Measurements from ENCODE around the gene PADI3. TPM values are rescaled to one million over a fixed set of nuclear protein-coding genes. Genes with fewer than 3 reads are reported as not detected.

PADI3 gene
- polyA plus RNA-seq, 2 of the 4 experiments (the other 2 are of a cell fraction) = 0.99 to 2.4 TPM

DNA sequence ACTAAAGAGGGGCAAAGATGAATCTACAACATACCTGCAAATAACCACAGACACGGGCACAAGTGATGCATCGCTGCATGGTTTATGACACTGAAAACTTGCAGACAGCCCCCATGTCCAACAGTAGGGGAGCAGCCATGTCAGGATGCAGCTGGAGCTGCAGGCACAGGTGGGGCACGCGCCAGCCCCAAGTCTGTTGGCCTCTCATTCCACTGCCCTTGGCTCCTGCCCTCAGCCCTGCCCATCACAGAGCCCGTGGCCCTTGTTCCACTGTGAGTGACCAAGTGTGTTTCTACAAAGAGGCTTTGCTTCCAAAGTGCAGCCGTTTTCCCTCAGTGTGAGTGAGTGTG is 55.9 kb downstream of the PADI3 start:
- H3K9me3 ChIP-seq = no peaks in the 10 kb centered on the region
- TF ChIP-seq SREBF2 (IDR thresholded peaks at IDR 0.05) (no peak), ZC3H11A (IDR thresholded peaks at IDR 0.05) (no peak), KDM1A (IDR thresholded peaks at IDR 0.05; ENCODE audit: low read depth) (no peak), TFCP2L1 (CRISPR knock-in tag; IDR thresholded peaks at IDR 0.05) (no peak), NPAS2 (CRISPR knock-in tag; IDR thresholded peaks at IDR 0.05; ENCODE audit: borderline replicate concordance) (no peak), RARB (CRISPR knock-in tag; IDR thresholded peaks at IDR 0.05) (no peak), FOXS1 (CRISPR knock-in tag; IDR thresholded peaks at IDR 0.05) (no peak), GATA3 (IDR thresholded peaks at IDR 0.05; ENCODE audit: borderline replicate concordance) (no peak), RFX5 (IDR thresholded peaks at IDR 0.05) (no peak), JUN (IDR thresholded peaks at IDR 0.05) (no peak), POLR2AphosphoS2 (conservative IDR thresholded peaks at IDR 0.05; ENCODE audit: low read length) (no peak), HOXB5 (CRISPR knock-in tag; IDR thresholded peaks at IDR 0.05) (no peak), RAD21 (conservative IDR thresholded peaks at IDR 0.05 in 1 of 2, IDR thresholded peaks at IDR 0.05 in 1 of 2) (no peak), RCOR1 (IDR thresholded peaks at IDR 0.05; ENCODE audit: low read depth, low read length) (no peak), FOSB (CRISPR knock-in tag; IDR thresholded peaks at IDR 0.05) (no peak)
- TF ChIP-seq, protein P1, sequence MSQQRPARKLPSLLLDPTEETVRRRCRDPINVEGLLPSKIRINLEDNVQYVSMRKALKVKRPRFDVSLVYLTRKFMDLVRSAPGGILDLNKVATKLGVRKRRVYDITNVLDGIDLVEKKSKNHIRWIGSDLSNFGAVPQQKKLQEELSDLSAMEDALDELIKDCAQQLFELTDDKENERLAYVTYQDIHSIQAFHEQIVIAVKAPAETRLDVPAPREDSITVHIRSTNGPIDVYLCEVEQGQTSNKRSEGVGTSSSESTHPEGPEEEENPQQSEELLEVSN (IDR thresholded peaks at IDR 0.05; ENCODE audit: borderline replicate concordance, low read depth) = no peak
- TF ChIP-seq, protein P2, sequence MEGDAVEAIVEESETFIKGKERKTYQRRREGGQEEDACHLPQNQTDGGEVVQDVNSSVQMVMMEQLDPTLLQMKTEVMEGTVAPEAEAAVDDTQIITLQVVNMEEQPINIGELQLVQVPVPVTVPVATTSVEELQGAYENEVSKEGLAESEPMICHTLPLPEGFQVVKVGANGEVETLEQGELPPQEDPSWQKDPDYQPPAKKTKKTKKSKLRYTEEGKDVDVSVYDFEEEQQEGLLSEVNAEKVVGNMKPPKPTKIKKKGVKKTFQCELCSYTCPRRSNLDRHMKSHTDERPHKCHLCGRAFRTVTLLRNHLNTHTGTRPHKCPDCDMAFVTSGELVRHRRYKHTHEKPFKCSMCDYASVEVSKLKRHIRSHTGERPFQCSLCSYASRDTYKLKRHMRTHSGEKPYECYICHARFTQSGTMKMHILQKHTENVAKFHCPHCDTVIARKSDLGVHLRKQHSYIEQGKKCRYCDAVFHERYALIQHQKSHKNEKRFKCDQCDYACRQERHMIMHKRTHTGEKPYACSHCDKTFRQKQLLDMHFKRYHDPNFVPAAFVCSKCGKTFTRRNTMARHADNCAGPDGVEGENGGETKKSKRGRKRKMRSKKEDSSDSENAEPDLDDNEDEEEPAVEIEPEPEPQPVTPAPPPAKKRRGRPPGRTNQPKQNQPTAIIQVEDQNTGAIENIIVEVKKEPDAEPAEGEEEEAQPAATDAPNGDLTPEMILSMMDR (IDR thresholded peaks at IDR 0.05) = no peak
- DNase-seq (ENCODE audit: low read depth in 1 of 2, low spot score in 1 of 2) (no peak), FAIRE-seq (no peak), ATAC-seq (no peak; a peak in 1 of 6 replicates)
- H3K4me3 ChIP-seq = no peak overlapping the region
- peak overlapping the region in 1 of 2 experiments; percentile 28; a peak in 1 of 6 replicates for H3K27ac ChIP-seq
- ChIA-PET POLR2A (no interaction called here), CTCF (interaction anchor here (1.6 kb wide), 1 partner anchor 31 kb away, joined by 6 read pairs; no protein-coding TSS in a partner anchor)
- peaks cover 15% of the 10 kb centered on the region for H3K4me1 ChIP-seq
- WGBS (ENCODE audit: missing lambda C conversion rate) = 76% methylated on average over 6 of the region's 6 CpGs
- H3K4me2 ChIP-seq = 0 out of 3 replicates have a peak overlapping the region, but pooled peaks have one; percentile 8

DNA sequence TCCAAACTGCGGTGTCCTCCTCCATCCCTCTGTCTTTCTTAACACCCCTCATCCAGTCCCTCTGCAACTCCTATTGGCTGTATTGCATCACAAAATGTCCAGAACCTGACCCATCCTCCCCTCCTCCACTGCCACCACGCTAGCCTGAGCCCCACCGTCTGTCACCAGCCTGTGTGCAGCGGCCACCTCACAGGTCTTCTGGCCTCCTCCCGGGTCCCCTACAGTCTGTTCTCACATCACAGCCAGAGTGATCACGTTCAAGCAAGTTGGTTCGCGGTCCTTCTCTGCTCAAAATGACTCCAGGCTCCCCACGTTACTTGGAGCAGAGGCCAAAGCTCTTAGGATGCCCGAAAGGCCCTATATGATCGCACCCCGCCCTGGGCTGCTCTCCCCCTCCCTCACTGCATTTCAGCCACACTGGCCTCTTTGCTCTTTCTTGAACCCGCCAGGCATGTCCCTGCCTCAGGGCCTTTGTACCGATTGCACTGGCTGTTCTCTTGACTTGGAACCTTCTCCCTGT is 56.7 kb downstream of the PADI3 start:
- DNase-seq (ENCODE audit: low read depth in 1 of 2, low spot score in 1 of 2) = no peak
- H3K4me3 ChIP-seq = no peak overlapping the region
- H3K4me2 ChIP-seq = no peak overlapping the region
- ChIA-PET CTCF (no interaction called here), POLR2A (no interaction called here)
- H3K27ac ChIP-seq = no peak overlapping the region
- FAIRE-seq = no peak
- WGBS (ENCODE audit: missing lambda C conversion rate) = 79% methylated on average over 14 of the region's 14 CpGs
- TF ChIP-seq RCOR1 (IDR thresholded peaks at IDR 0.05; ENCODE audit: low read depth, low read length) (no peak), MAZ (IDR thresholded peaks at IDR 0.05; ENCODE audit: borderline replicate concordance, low read depth, low read length) (no peak), POLR2A (IDR thresholded peaks at IDR 0.05; ENCODE audit: low read length) (no peak), NPAS2 (CRISPR knock-in tag; IDR thresholded peaks at IDR 0.05; ENCODE audit: borderline replicate concordance) (no peak), CHD2 (IDR thresholded peaks at IDR 0.05; ENCODE audit: low read length, partially characterized antibody) (no peak), MAFK (IDR thresholded peaks at IDR 0.05; ENCODE audit: partially characterized antibody) (no peak), FOSB (CRISPR knock-in tag; IDR thresholded peaks at IDR 0.05) (no peak), HOXB13 (CRISPR knock-in tag; IDR thresholded peaks at IDR 0.05; ENCODE audit: low read depth) (no peak), SREBF2 (IDR thresholded peaks at IDR 0.05) (no peak)
- no peak for ATAC-seq
- no peaks in the 10 kb centered on the region for H3K9me3 ChIP-seq
- peaks cover 15% of the 10 kb centered on the region for H3K4me1 ChIP-seq

DNA sequence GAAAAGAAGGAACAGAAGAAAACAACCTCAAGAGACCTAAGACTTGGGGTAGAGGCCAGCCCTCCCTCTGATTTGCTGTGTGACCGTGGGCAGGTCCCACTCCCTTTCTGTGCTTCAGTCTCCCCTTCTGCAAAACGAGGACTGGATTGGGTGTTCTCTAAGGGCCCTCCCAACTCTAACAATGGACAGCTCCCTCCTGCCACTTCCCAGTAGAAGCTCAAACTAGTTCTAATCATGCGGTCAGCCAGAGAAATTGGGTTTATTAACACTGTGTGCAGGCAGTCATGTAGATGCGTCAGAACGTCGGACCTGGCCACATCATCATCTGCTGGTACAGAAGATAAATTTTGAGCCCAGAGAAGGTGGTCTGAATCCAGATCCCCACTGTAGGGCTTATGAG is 57.5 kb downstream of the PADI3 start:
- ChIA-PET CTCF (no interaction called here), POLR2A (no interaction called here)
- no peak for FAIRE-seq
- WGBS (ENCODE audit: missing lambda C conversion rate) = 73% methylated on average over 6 of the region's 6 CpGs
- no peak for DNase-seq (ENCODE audit: low read depth in 1 of 2, low spot score in 1 of 2)
- Histone ChIP-seq H3K4me1 (peaks cover 15% of the 10 kb centered on the region), H3K27ac (no peak overlapping the region), H3K4me3 (no peak overlapping the region), H3K4me2 (no peak overlapping the region), H3K9me3 (no peaks in the 10 kb centered on the region)
- TF ChIP-seq EHF (CRISPR knock-in tag; IDR thresholded peaks at IDR 0.05) (no peak), MAFK (IDR thresholded peaks at IDR 0.05; ENCODE audit: partially characterized antibody) (no peak), ZC3H11A (IDR thresholded peaks at IDR 0.05) (no peak), TP53 (CRISPR knock-in tag; IDR thresholded peaks at IDR 0.05) (no peak), SREBF2 (IDR thresholded peaks at IDR 0.05) (no peak), GATA3 (IDR thresholded peaks at IDR 0.05; ENCODE audit: borderline replicate concordance) (no peak), EP300 (IDR thresholded peaks at IDR 0.05) (no peak), CHD4 (IDR thresholded peaks at IDR 0.05; ENCODE audit: borderline replicate concordance) (no peak)
- no peak for ATAC-seq

Data from A549 (cell line).